Left ventricle myocardium superior (tissue), 1 donor: ENCODE data around the gene FAAH2. TPM values are rescaled to one million over a fixed set of nuclear protein-coding genes. Genes with fewer than 3 reads are reported as not detected.
"Not testable (repeated sequence)": the region's sequence is repeated elsewhere in the genome, so short reads cannot be mapped to it uniquely, and the experiment has no call there.

Experiments used
- ATAC-seq: fragments of 200-7000 bp; cut with Tn5 transposase; one replicate; pipeline ENCODE4 v1.9.1; 2020; ENCODE audit warnings: mild to moderate bottlenecking, moderate library complexity
- DNase-seq: peaks from one replicate; pipeline ENCODE4 v3.0.0-alpha.2; 2020
- intact Hi-C: fragments of 100-400 bp; cut with micrococcal nuclease; formaldehyde crosslinking; loops from one replicate; pipeline ENCODE4 v1.11.0; 2022
- total RNA-seq: library from RNA; stranded (reverse); fragmentation: NEBNext Ultra II Directional; extraction: Animal tissue kit (Norgen Biotek cat#: 25700); gene quantifications from one replicate; pipeline ENCODE4 v1.2.1, GENCODE V29; 2021
- donor health status: DM: no; HTN: yes; CAD: no; lungs with severe emphysema.

The FAAH2 gene
- total RNA-seq, 1 donor from 2014 or later: 0.69 TPM

- ATAC-seq (no peak), DNase-seq (no peak)
- intact Hi-C loops: no loop called here
These were observed 81.7 kb downstream of the FAAH2 start for GRCh38 chrX:57368158-57368557.

GRCh38 chrX:57379296-57379695 is 92.8 kb downstream of the FAAH2 start:
- intact Hi-C loops: no loop called here
- DNase-seq: no peak

GRCh38 chrX:57380026-57380796 is 93.7 kb downstream of the FAAH2 start:
- intact Hi-C loops: no loop called here
- ATAC-seq (no peak), DNase-seq (no peak)

More at GRCh38 chrX:57379296-57379695, 92.8 kb downstream of the FAAH2 start:
- no peak for ATAC-seq

- DNase-seq, intact Hi-C loops, ATAC-seq: not testable (repeated sequence)
These were observed 107.7 kb downstream of the FAAH2 start for GRCh38 chrX:57394162-57394561.

GRCh38 chrX:57403191-57403590 is 116.7 kb downstream of the FAAH2 start:
- ATAC-seq, intact Hi-C loops, DNase-seq: not testable (repeated sequence)

- intact Hi-C loops: no loop called here
- no peak for ATAC-seq
- DNase-seq: no peak
These were observed 119.6 kb downstream of the FAAH2 start for GRCh38 chrX:57406149-57406548.

GRCh38 chrX:57417827-57418226 is 131.3 kb downstream of the FAAH2 start:
- ATAC-seq (no peak), DNase-seq (no peak)
- intact Hi-C loops: no loop called here

GRCh38 chrX:57422289-57422688 is 135.8 kb downstream of the FAAH2 start:
- DNase-seq: no peak
- intact Hi-C loops: no loop called here
- no peak for ATAC-seq

GRCh38 chrX:57422790-57423189 is 136.3 kb downstream of the FAAH2 start:
- intact Hi-C loops: no loop called here
- ATAC-seq: no peak
- no peak for DNase-seq

GRCh38 chrX:57445076-57445475 is 158.6 kb downstream of the FAAH2 start:
- no peak for ATAC-seq
- intact Hi-C loops: no loop called here
- DNase-seq: no peak

- no peak for DNase-seq
- ATAC-seq: no peak
- intact Hi-C loops: no loop called here
These were observed 159.3 kb downstream of the FAAH2 start for GRCh38 chrX:57445832-57446231.

- intact Hi-C loops: no loop called here
- no peak for ATAC-seq
- DNase-seq: no peak
These were observed 161.3 kb downstream of the FAAH2 start for GRCh38 chrX:57447856-57448255.

- ATAC-seq (no peak), DNase-seq (no peak)
- intact Hi-C loops: no loop called here
These were observed 165.0 kb downstream of the FAAH2 start for GRCh38 chrX:57451426-57452020.

GRCh38 chrX:57453901-57454300 is 167.4 kb downstream of the FAAH2 start:
- no peak for ATAC-seq
- DNase-seq: no peak
- intact Hi-C loops: no loop called here

GRCh38 chrX:57481514-57481913 is 195.0 kb downstream of the FAAH2 start:
- ATAC-seq: no peak
- intact Hi-C loops: no loop called here
- DNase-seq: no peak

- no peak for DNase-seq
- intact Hi-C loops: no loop called here
- no peak for ATAC-seq
These were observed 230.0 kb downstream of the FAAH2 start for GRCh38 chrX:57516491-57516890.

GRCh38 chrX:57519578-57520118 is 233.1 kb downstream of the FAAH2 start:
- no peak for DNase-seq
- ATAC-seq: no peak
- intact Hi-C loops: no loop called here

GRCh38 chrX:57528670-57529255 is 242.3 kb downstream of the FAAH2 start:
- ATAC-seq (no peak), DNase-seq (no peak)
- intact Hi-C loops: no loop called here
